ENCODE results near the gene INO80D. TPM values are rescaled to one million over a fixed set of nuclear protein-coding genes. Genes with fewer than 3 reads are reported as not detected.
A peak's percentile ranks its signal among the peaks of the same experiment; 100 is the strongest.

INO80D gene
- total and polyA plus RNA-seq, 2 of the 8 experiments (the other 6 are each of a cell fraction or from before 2014, with no cell fraction given), result 6.2 to 37.4 TPM

GRCh38 chr2:206031162-206031784 lies 54.7 kb downstream of the INO80D start:
- H3K4me3 ChIP-seq (ENCODE audit: extremely low read depth in 1 of 4, insufficient read depth in 2 of 4, low read depth in 3 of 4, low read length in 4 of 4), result no peak overlapping the region
- CTCF ChIA-PET (ENCODE audit: partially characterized antibody), result interaction anchor here (0.6 to 1.8 kb wide), 4 partner anchors 27 to 106 kb away, joined by 3 to 5 read pairs (median 3); no protein-coding TSS in a partner anchor
- TF ChIP-seq RXRA (IDR thresholded peaks at IDR 0.05; ENCODE audit: insufficient read depth, low read depth, low read length) (no peak), TCF12 (IDR thresholded peaks at IDR 0.05; ENCODE audit: low read depth, low read length) (no peak), ZNF274 (IDR thresholded peaks at IDR 0.05; ENCODE audit: borderline replicate concordance, extremely low read depth, low read length) (no peak), CBX8 (IDR thresholded peaks at IDR 0.05; ENCODE audit: borderline replicate concordance, low read depth, low read length) (no peak), YY1 (IDR thresholded peaks at IDR 0.05; ENCODE audit: low read depth, low read length) (no peak), BACH1 (IDR thresholded peaks at IDR 0.05; ENCODE audit: low read length) (no peak), MAFK (IDR thresholded peaks at IDR 0.05; ENCODE audit: low read depth, low read length) (no peak), GABPA (IDR thresholded peaks at IDR 0.05; ENCODE audit: borderline replicate concordance, insufficient read depth, low read length) (no peak), ATF3 (IDR thresholded peaks at IDR 0.05; ENCODE audit: insufficient read depth, low read depth, low read length) (no peak), EGR1 (IDR thresholded peaks at IDR 0.05; ENCODE audit: borderline replicate concordance, low read depth, low read length) (no peak), SAP30 (IDR thresholded peaks at IDR 0.05; ENCODE audit: insufficient read depth, insufficient replicate concordance, low read length) (no peak)

More at GRCh38 chr2:206031162-206031784, 54.7 kb downstream of the INO80D start:
- Histone ChIP-seq H4K91ac (replicated peaks; ENCODE audit: insufficient read length, low read length) (no peak overlapping the region), H2BK120ac (replicated peaks; ENCODE audit: low read depth, low read length) (no peak overlapping the region), H3K56ac (replicated peaks; ENCODE audit: insufficient read length, low read depth, low read length) (no peak overlapping the region), H4K8ac (ENCODE audit: extremely low read depth, insufficient read depth, low read length) (peak overlapping the region; percentile 65; the same call in 1 of the 2 replicates), H3K9me3 (ENCODE audit: insufficient read depth in 2 of 2, low read depth in 1 of 2, low read length in 1 of 2) (no peaks in the 10 kb centered on the region), H3K4me1 (replicated peaks in 1 of 4; ENCODE audit: control insufficient read depth in 3 of 4, insufficient read depth in 4 of 4, low read length in 3 of 4) (peaks cover 0 to 3% (median 3%) of the 10 kb centered on the region in 4 experiments; a peak in 2 of 7 replicates), H3K9ac (replicated peaks in 1 of 4; ENCODE audit: extremely low read depth in 1 of 4, low read depth in 3 of 4, low read length in 3 of 4) (no peak overlapping the region), H3K23ac (ENCODE audit: insufficient read length) (no peak overlapping the region), H3K23me2 (ENCODE audit: low read depth, low read length) (no peaks in the 10 kb centered on the region; the same call in 1 of the 2 replicates), H3K14ac (ENCODE audit: insufficient read length) (no peak overlapping the region), H2BK12ac (ENCODE audit: low read depth, low read length) (no peak overlapping the region), H2BK5ac (ENCODE audit: low read depth, low read length) (peak overlapping the region; percentile 13; the same call in 1 of the 2 replicates), H3K79me1 (ENCODE audit: low read depth, low read length) (peaks cover 4% of the 10 kb centered on the region; the same call in 1 of the 2 replicates), H3K4me2 (ENCODE audit: insufficient read depth in 1 of 2, low read depth in 2 of 2, low read length in 2 of 2) (no peak overlapping the region), H3K79me2 (ENCODE audit: control insufficient read depth in 1 of 2, insufficient read depth in 2 of 2, low read length in 2 of 2) (peaks cover 0 to 65% of the 10 kb centered on the region in 2 experiments; a peak in 2 of 4 replicates), H2BK20ac (ENCODE audit: low read length) (no peak overlapping the region), H2BK15ac (ENCODE audit: low read length) (no peak overlapping the region), H4K20me1 (replicated peaks in 1 of 2; ENCODE audit: control insufficient read depth in 1 of 2, insufficient read depth in 2 of 2, low read length in 2 of 2) (peaks cover 0 to 3% of the 10 kb centered on the region in 2 experiments), H2AFZ (ENCODE audit: low read length) (no peak overlapping the region), H2AK5ac (ENCODE audit: low read depth, low read length) (no peak overlapping the region), H3K18ac (ENCODE audit: extremely low read depth, low read length) (no peak overlapping the region), H4K5ac (ENCODE audit: insufficient read length, low read depth, low read length) (no peak overlapping the region), H3K36me3 (ENCODE audit: control insufficient read depth in 2 of 4, insufficient read depth in 4 of 4, low read length in 3 of 4) (peaks cover 0 to 17% (median 0%) of the 10 kb centered on the region in 4 experiments; a peak in 2 of 8 replicates), H3K27me3 (replicated peaks in 1 of 4; ENCODE audit: control insufficient read depth in 3 of 4, extremely low read depth in 1 of 4, insufficient read depth in 3 of 4, low read length in 3 of 4) (no peaks in the 10 kb centered on the region), H3K27ac (ENCODE audit: low read depth, low read length) (no peak overlapping the region), H3K4ac (replicated peaks; ENCODE audit: insufficient read length, low read depth, low read length) (no peak overlapping the region)
- DNase-seq (ENCODE audit: low read depth in 1 of 2, low spot score in 2 of 2), result no peak
- no peak for FAIRE-seq
- WGBS, 2 experiments (ENCODE audit: extremely low coverage in 1 of 2, insufficient coverage in 1 of 2, insufficient read length in 1 of 2, insufficient replicate concordance in 2 of 2, low coverage in 1 of 2, low lambda C conversion rate in 2 of 2, missing lambda C conversion rate in 1 of 2), result 95% methylated on average over 11 of the region's 11 CpGs; no CpG with 5 or more reads in 1 of the 2 experiments
- POLR2A ChIA-PET (ENCODE audit: partially characterized antibody), result interaction anchor here (0.9 kb wide), 2 partner anchors 9 to 52 kb away, joined by 3 to 4 read pairs; no protein-coding TSS in a partner anchor

Measured in H1 (cell line).